SK-N-SH (cell line): Measurements from ENCODE around the gene PRR33. TPM values are rescaled to one million over a fixed set of nuclear protein-coding genes. Genes with fewer than 3 reads are reported as not detected.

Source experiments
- CTCF ChIA-PET: fragments of 300-600, 350-600 bp; formaldehyde crosslinking; extraction: SDS; loops from one replicate; lab custom pipeline; 2021; lab: Yijun Ruan, JAX
- POLR2A ChIA-PET: fragments of 350-600 bp; sonication (Branson Sonifier 250); formaldehyde crosslinking; extraction: SDS; loops from one replicate; lab custom pipeline; 2020; ENCODE audit warnings: antibody characterized with exemption, inconsistent platforms; lab: Yijun Ruan, JAX
- DNase-seq: peaks from one replicate; pipeline ENCODE4 v3.0.0; 2012
- H2AFZ ChIP-seq: fragments of 200-600 bp; sonication (generic); 2 replicates; pipeline ENCODE4 v1.8.1; 2016; ENCODE audit warnings: antibody characterized with exemption, mild to moderate bottlenecking, low read depth
- H3F3A ChIP-seq: fragments of 200-600 bp; sonication (generic); replicated peaks from 2 replicates; pipeline ENCODE3; 2016; ENCODE audit warnings: antibody characterized with exemption, mild to moderate bottlenecking; ENCODE audit not compliant: insufficient read depth
- H3K27ac ChIP-seq, 2 experiments: fragments of 200-500 bp in 1 of 2; fragments of 200-600 bp in 1 of 2; sonication (Bioruptor generic) in 1 of 2; sonication (generic), shearing (Covaris generic) in 1 of 2; 2 replicates each; pipeline versions ENCODE4 v1.5.1 to v1.6.1; 2014 to 2016; ENCODE audit warnings: low read depth in 2 of 2, inconsistent platforms in 1 of 2, low read length in 1 of 2, mild to moderate bottlenecking in 1 of 2, mixed read lengths in 1 of 2
- H3K27me3 ChIP-seq: fragments of 200-600 bp; sonication (generic), shearing (Covaris generic); 2 replicates; pipeline ENCODE4 v1.6.1; 2016; ENCODE audit warnings: mixed run types; ENCODE audit not compliant: insufficient read depth
- H3K36me3 ChIP-seq, 2 experiments: fragments of 200-500 bp in 1 of 2; fragments of 200-600 bp in 1 of 2; sonication (Bioruptor generic) in 1 of 2; sonication (generic) in 1 of 2; replicated peaks in 1 of 2; 2 replicates each; pipeline versions ENCODE3 to v1.5.1; 2014 to 2016; ENCODE audit warnings: low read length in 1 of 2, mild to moderate bottlenecking in 1 of 2; ENCODE audit not compliant: insufficient read depth in 2 of 2, control insufficient read depth in 1 of 2
- H3K4me1 ChIP-seq, 2 experiments: fragments of 200-500 bp in 1 of 2; fragments of 200-600 bp in 1 of 2; sonication (Bioruptor generic) in 1 of 2; sonication (generic), shearing (Covaris generic) in 1 of 2; 2 replicates each; pipeline versions ENCODE4 v1.5.1 to v1.6.1; 2014 to 2016; ENCODE audit warnings: low read depth in 1 of 2, low read length in 1 of 2, mixed run types in 1 of 2; ENCODE audit not compliant: insufficient read depth in 2 of 2, control insufficient read depth in 1 of 2
- H3K4me2 ChIP-seq: fragments of 200-600 bp; sonication (generic), shearing (Covaris generic); 2 replicates; pipeline ENCODE4 v1.6.1; 2017; ENCODE audit warnings: mixed run types
- H3K4me3 ChIP-seq, 2 experiments: fragments of 200-500 bp in 1 of 2; fragments of 200-600 bp in 1 of 2; sonication (Bioruptor generic) in 1 of 2; sonication (generic), shearing (Covaris generic) in 1 of 2; 2 replicates each; pipeline versions ENCODE4 v1.5.1 to v1.8.1; 2014 to 2016; ENCODE audit warnings: low read depth in 2 of 2, inconsistent platforms in 1 of 2, low read length in 1 of 2, mild to moderate bottlenecking in 1 of 2, mixed read lengths in 1 of 2, moderate library complexity in 1 of 2
- H3K79me2 ChIP-seq: fragments of 200-600 bp; sonication (generic); 2 replicates; pipeline ENCODE4 v1.8.1; 2017; ENCODE audit warnings: mild to moderate bottlenecking; ENCODE audit not compliant: insufficient read depth
- H3K9ac ChIP-seq: fragments of 200-600 bp; sonication (generic); 2 replicates; pipeline ENCODE4 v1.6.1; 2017; ENCODE audit warnings: mixed run types
- H3K9me2 ChIP-seq: fragments of 200-600 bp; sonication (generic); 2 replicates; pipeline ENCODE4 v1.6.1; 2017; ENCODE audit warnings: mixed run types
- H3K9me3 ChIP-seq: fragments of 200-600 bp; sonication (generic); 2 replicates; pipeline ENCODE4 v1.6.1; 2017; ENCODE audit warnings: mixed run types, mild to moderate bottlenecking, moderate library complexity
- H4K20me1 ChIP-seq: fragments of 200-600 bp; sonication (generic); 2 replicates; pipeline ENCODE4 v1.6.1; 2017; ENCODE audit warnings: mild to moderate bottlenecking, mixed run types; ENCODE audit not compliant: insufficient read depth
- CHD2 ChIP-seq: fragments of 150-350 bp; IDR thresholded peaks from 2 replicates; pipeline ENCODE4 v1.6.1; 2018; ENCODE audit warnings: low read length; ENCODE audit not compliant: partially characterized antibody
- ELF1 ChIP-seq: IDR thresholded peaks from 2 replicates; pipeline ENCODE4 v1.4.0; 2012
- EP300 ChIP-seq, 2 experiments: IDR thresholded peaks; 2 replicates each; pipeline versions ENCODE4 v1.4.0 to v1.6.1; 2012; ENCODE audit warnings: borderline replicate concordance in 1 of 2, low read depth in 1 of 2, low read length in 1 of 2
- EZH2phosphoT487 ChIP-seq: fragments of 200-600 bp; sonication (generic); IDR thresholded peaks from 2 replicates; pipeline ENCODE4 v1.6.1; 2017; ENCODE audit warnings: low read depth, mixed run types, mild to moderate bottlenecking, antibody characterized with exemption, moderate library complexity, borderline replicate concordance
- FOSL2 ChIP-seq: IDR thresholded peaks from 2 replicates; pipeline ENCODE4 v1.4.0; 2012; ENCODE audit warnings: low read depth, mild to moderate bottlenecking, moderate library complexity, borderline replicate concordance
- FOXM1 ChIP-seq: IDR thresholded peaks from 2 replicates; pipeline ENCODE4 v1.4.0; 2012; ENCODE audit warnings: low read depth, mild to moderate bottlenecking
- GABPA ChIP-seq: IDR thresholded peaks from 2 replicates; pipeline ENCODE4 v1.4.0; 2012; ENCODE audit warnings: low read depth, mild to moderate bottlenecking
- JUND ChIP-seq: IDR thresholded peaks from 2 replicates; pipeline ENCODE4 v1.4.0; 2012
- MXI1 ChIP-seq: IDR thresholded peaks from 2 replicates; pipeline ENCODE4 v1.6.1; 2012; ENCODE audit warnings: mild to moderate bottlenecking, low read depth, low read length, improper control_type of control experiment
- NFIC ChIP-seq: IDR thresholded peaks from 2 replicates; pipeline ENCODE4 v1.4.0; 2012; ENCODE audit warnings: borderline replicate concordance
- NRF1 ChIP-seq: IDR thresholded peaks from 2 replicates; pipeline ENCODE4 v1.6.1; 2012; ENCODE audit warnings: low read depth, mild to moderate bottlenecking, low read length
- RCOR1 ChIP-seq: fragments of 150-350 bp; IDR thresholded peaks from 2 replicates; pipeline ENCODE4 v1.6.1; 2017; ENCODE audit warnings: antibody characterized with exemption, low read length
- RFX5 ChIP-seq: IDR thresholded peaks from 2 replicates; pipeline ENCODE4 v1.6.1; 2012; ENCODE audit warnings: mild to moderate bottlenecking, improper control_type of control experiment, low read length
- SIN3A ChIP-seq: IDR thresholded peaks from 2 replicates; pipeline ENCODE4 v1.6.1; 2012; ENCODE audit warnings: low read depth, mild to moderate bottlenecking, low read length, moderate library complexity, borderline replicate concordance
- SMC3 ChIP-seq: IDR thresholded peaks from 2 replicates; pipeline ENCODE4 v1.6.1; 2012; ENCODE audit warnings: low read depth, low read length, improper control_type of control experiment
- YY1 ChIP-seq: IDR thresholded peaks from 2 replicates; pipeline ENCODE4 v1.4.0; 2012; ENCODE audit warnings: low read depth, mild to moderate bottlenecking
- WGBS: methylation state at CpG from one replicate; pipeline ENCODE4 v1.1.6; 2017; ENCODE audit warnings: low lambda C conversion rate; 5-methylcytosine and 5-hydroxymethylcytosine counted together
- polyA plus RNA-seq, 3 experiments: library from polyadenylated mRNA; depleted of rRNA; stranded (reverse); fragments of >200 nt; gene quantifications; 2 replicates each; pipeline ENCODE4 v1.2.3, GENCODE V29; 2012
- TF ChIP-seq, protein P1 (sequence below): fragments of 200-600 bp; sonication (generic); IDR thresholded peaks from 2 replicates; pipeline ENCODE4 v1.6.1; 2017; ENCODE audit warnings: antibody characterized with exemption, mild to moderate bottlenecking, moderate library complexity
- TF ChIP-seq, protein P2 (sequence below): IDR thresholded peaks from 2 replicates; pipeline ENCODE4 v1.6.1; 2012; ENCODE audit warnings: mild to moderate bottlenecking, low read depth, low read length, moderate library complexity
- TF ChIP-seq, protein P3 (sequence below): IDR thresholded peaks from 2 replicates; pipeline ENCODE4; 2012

Gene PRR33
- polyA plus RNA-seq, 1 of the 3 experiments (the other 2 are of a cell fraction): not detected

DNA sequence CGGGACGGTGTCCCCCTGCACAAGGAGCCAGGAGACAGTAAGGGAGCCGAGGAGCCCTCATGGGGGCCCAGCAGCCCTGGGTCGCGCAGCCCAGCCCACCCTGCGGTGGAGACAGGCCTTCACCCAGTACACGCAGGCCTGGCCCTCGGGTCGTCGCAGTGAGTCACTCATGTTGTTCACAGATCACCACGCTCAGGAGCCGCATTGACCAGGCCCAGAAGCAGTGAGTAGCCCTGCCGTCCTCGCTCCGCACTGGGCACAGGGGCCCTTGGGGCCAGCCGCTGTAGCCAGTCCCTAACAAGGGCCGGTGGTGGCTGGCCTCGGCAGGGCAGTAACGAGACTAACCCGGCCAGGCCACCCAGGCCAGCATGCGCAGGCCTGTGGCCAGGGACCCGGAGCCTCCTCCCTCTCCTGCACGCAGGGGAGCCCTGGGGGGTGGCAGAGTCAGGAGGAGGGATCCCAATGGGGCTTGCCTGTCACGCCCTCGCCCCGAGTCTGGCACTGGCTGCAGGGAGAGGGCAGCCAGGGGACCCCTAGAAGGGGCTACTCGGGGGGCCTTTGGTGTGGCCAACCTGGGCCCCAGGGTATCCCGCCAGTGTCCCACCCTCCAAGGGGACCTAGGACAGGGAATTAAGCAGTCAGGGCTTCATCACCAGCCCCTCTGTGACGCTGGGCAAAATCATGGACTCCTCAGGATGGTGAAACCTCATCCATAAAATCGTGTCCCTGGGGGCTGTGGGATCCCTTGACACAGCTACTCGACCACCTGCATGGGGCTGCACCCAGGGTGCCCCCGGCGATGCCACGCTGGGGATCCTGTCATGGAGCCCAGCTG, 45.3 kb upstream of the PRR33 start (continued):
- TF ChIP-seq CHD2: no peak
- TF ChIP-seq RFX5: no peak

DNA sequence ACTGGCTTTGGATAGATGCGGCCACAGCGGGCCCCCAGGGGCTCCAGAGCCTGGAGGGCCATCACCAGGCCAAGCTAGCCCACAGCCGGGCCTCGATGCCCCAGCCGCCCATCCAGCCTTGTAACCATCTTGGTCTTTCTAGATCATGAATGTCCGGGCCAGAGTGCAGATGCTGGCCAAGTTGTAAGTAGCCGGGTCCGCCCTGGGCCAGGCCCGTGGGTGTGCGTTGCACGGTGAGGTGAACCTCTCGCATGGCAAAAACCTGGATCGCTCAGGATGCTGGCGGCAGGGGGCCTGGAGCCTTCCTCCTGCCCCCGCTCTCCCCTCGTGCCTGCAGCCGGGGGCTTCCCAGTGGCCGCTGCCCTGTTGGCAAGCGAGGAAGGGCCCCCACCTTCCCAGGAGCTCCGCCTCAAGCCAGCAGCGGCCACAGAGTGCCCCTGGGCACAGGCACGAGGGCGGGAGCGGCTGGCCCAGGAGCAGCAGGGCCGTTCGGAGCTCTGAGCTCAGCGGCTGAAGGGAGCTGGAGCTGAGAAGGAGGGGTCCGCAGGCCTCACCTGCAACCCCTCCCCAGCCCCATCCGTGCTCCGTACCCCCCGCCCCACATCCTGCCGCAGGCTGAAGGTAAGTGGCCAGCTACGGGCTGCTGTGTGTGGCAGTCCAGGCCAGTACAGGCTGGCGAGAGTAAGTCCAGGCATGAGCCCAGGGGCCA, 44.5 kb upstream of the PRR33 start:
- WGBS: no CpG with 5 or more reads among the region's 34 CpGs
- no peaks in the 10 kb centered on the region for H3K9me2 ChIP-seq

More for the DNA sequence above, 44.5 kb upstream of the PRR33 start:
- no peak overlapping the region for H3K4me3 ChIP-seq
- H3K9me3 ChIP-seq: no peaks in the 10 kb centered on the region
- H3K9ac ChIP-seq: no peak overlapping the region
- H3K27me3 ChIP-seq: no peaks in the 10 kb centered on the region
- no peaks in the 10 kb centered on the region for H4K20me1 ChIP-seq
- no peak overlapping the region for H3K27ac ChIP-seq
- no peak overlapping the region for H2AFZ ChIP-seq
- TF ChIP-seq GABPA: no peak
- TF ChIP-seq JUND: no peak
- no peak for TF ChIP-seq NFIC
- no peak for TF ChIP-seq MXI1
- TF ChIP-seq FOXM1: no peak
- TF ChIP-seq EZH2phosphoT487: no peak
- no peak for TF ChIP-seq SIN3A
- no peak for TF ChIP-seq SMC3
- no peak for TF ChIP-seq RCOR1
- no peak for TF ChIP-seq EP300 (IDR thresholded peaks at IDR 0.05; ENCODE audit: borderline replicate concordance in 1 of 2, low read depth in 1 of 2, low read length in 1 of 2)
- TF ChIP-seq NRF1: no peak
- TF ChIP-seq, protein P1, sequence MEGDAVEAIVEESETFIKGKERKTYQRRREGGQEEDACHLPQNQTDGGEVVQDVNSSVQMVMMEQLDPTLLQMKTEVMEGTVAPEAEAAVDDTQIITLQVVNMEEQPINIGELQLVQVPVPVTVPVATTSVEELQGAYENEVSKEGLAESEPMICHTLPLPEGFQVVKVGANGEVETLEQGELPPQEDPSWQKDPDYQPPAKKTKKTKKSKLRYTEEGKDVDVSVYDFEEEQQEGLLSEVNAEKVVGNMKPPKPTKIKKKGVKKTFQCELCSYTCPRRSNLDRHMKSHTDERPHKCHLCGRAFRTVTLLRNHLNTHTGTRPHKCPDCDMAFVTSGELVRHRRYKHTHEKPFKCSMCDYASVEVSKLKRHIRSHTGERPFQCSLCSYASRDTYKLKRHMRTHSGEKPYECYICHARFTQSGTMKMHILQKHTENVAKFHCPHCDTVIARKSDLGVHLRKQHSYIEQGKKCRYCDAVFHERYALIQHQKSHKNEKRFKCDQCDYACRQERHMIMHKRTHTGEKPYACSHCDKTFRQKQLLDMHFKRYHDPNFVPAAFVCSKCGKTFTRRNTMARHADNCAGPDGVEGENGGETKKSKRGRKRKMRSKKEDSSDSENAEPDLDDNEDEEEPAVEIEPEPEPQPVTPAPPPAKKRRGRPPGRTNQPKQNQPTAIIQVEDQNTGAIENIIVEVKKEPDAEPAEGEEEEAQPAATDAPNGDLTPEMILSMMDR: no peak
- no peak for TF ChIP-seq RFX5
- TF ChIP-seq, protein P2, sequence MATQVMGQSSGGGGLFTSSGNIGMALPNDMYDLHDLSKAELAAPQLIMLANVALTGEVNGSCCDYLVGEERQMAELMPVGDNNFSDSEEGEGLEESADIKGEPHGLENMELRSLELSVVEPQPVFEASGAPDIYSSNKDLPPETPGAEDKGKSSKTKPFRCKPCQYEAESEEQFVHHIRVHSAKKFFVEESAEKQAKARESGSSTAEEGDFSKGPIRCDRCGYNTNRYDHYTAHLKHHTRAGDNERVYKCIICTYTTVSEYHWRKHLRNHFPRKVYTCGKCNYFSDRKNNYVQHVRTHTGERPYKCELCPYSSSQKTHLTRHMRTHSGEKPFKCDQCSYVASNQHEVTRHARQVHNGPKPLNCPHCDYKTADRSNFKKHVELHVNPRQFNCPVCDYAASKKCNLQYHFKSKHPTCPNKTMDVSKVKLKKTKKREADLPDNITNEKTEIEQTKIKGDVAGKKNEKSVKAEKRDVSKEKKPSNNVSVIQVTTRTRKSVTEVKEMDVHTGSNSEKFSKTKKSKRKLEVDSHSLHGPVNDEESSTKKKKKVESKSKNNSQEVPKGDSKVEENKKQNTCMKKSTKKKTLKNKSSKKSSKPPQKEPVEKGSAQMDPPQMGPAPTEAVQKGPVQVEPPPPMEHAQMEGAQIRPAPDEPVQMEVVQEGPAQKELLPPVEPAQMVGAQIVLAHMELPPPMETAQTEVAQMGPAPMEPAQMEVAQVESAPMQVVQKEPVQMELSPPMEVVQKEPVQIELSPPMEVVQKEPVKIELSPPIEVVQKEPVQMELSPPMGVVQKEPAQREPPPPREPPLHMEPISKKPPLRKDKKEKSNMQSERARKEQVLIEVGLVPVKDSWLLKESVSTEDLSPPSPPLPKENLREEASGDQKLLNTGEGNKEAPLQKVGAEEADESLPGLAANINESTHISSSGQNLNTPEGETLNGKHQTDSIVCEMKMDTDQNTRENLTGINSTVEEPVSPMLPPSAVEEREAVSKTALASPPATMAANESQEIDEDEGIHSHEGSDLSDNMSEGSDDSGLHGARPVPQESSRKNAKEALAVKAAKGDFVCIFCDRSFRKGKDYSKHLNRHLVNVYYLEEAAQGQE: no peak
- no peak for TF ChIP-seq ELF1
- no peak for TF ChIP-seq FOSL2
- TF ChIP-seq YY1: no peak
- TF ChIP-seq, protein P3, sequence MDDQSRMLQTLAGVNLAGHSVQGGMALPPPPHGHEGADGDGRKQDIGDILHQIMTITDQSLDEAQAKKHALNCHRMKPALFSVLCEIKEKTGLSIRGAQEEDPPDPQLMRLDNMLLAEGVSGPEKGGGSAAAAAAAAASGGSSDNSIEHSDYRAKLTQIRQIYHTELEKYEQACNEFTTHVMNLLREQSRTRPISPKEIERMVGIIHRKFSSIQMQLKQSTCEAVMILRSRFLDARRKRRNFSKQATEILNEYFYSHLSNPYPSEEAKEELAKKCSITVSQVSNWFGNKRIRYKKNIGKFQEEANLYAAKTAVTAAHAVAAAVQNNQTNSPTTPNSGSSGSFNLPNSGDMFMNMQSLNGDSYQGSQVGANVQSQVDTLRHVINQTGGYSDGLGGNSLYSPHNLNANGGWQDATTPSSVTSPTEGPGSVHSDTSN: no peak
- ChIA-PET CTCF (interaction anchor here (1.1 to 2.6 kb wide), 4 partner anchors 14 to 283 kb away, joined by 3 to 11 read pairs (median 4); no protein-coding TSS in a partner anchor), POLR2A (no interaction called here)
- peak; percentile 32 for DNase-seq
- H3K4me2 ChIP-seq: no peak overlapping the region
- peaks cover 0 to 12% of the 10 kb centered on the region in 2 experiments; a peak in 1 of 4 replicates for H3K4me1 ChIP-seq
- no peaks in the 10 kb centered on the region for H3F3A ChIP-seq
- no peaks in the 10 kb centered on the region for H3K79me2 ChIP-seq
- H3K36me3 ChIP-seq: no peaks in the 10 kb centered on the region
